Trophoblast cell (in vitro differentiated cells and primary cell): ENCODE measurements around the gene ARHGEF3.
A peak's percentile ranks its signal among the peaks of the same experiment; 100 is the strongest.

Source experiments
- DNase-seq, 2 donors: peaks; one replicate each; pipeline ENCODE4 v3.0.0-alpha.2; 2016
- H2AFZ ChIP-seq: 2 replicates; pipeline ENCODE4 v1.6.1; 2013; ENCODE audit warnings: low read length, moderate library complexity, mild to moderate bottlenecking; ENCODE audit not compliant: insufficient read depth, poor library complexity
- H2AK5ac ChIP-seq: 2 replicates; pipeline ENCODE4 v1.6.1; 2013; ENCODE audit warnings: mild to moderate bottlenecking, low read length
- H2BK120ac ChIP-seq: 2 replicates; pipeline ENCODE4 v1.6.1; 2013; ENCODE audit warnings: low read length, mild to moderate bottlenecking, moderate library complexity; ENCODE audit not compliant: insufficient read depth, poor library complexity
- H2BK12ac ChIP-seq: 2 replicates; pipeline ENCODE4 v1.6.1; 2013; ENCODE audit warnings: mild to moderate bottlenecking, low read length, moderate library complexity
- H2BK5ac ChIP-seq: 2 replicates; pipeline ENCODE4 v1.6.1; 2013; ENCODE audit warnings: low read length, low read depth, moderate library complexity, mild to moderate bottlenecking; ENCODE audit not compliant: poor library complexity
- H3K14ac ChIP-seq: 2 replicates; pipeline ENCODE4 v1.6.1; 2013; ENCODE audit warnings: mild to moderate bottlenecking, low read length
- H3K18ac ChIP-seq: 2 replicates; pipeline ENCODE4 v1.6.1; 2013; ENCODE audit warnings: mild to moderate bottlenecking, low read length
- H3K23ac ChIP-seq: 2 replicates; pipeline ENCODE4 v1.6.1; 2013; ENCODE audit warnings: low read length
- H3K27ac ChIP-seq: 2 replicates; pipeline ENCODE4 v1.5.1; 2013; ENCODE audit warnings: low read depth, mild to moderate bottlenecking, inconsistent platforms, low read length, moderate library complexity
- H3K27me3 ChIP-seq: 2 replicates; pipeline ENCODE4 v1.6.1; 2013; ENCODE audit warnings: inconsistent platforms, mild to moderate bottlenecking, low read length, moderate library complexity; ENCODE audit not compliant: insufficient read depth
- H3K36me3 ChIP-seq, 2 experiments: 1 replicate in 1 of 2; 2 replicates in 1 of 2; pipeline ENCODE4 v1.6.1; 2013; ENCODE audit warnings: low read length in 2 of 2, mild to moderate bottlenecking in 2 of 2, moderate library complexity in 1 of 2; ENCODE audit not compliant: insufficient read depth in 2 of 2, control insufficient read depth in 1 of 2
- H3K4ac ChIP-seq: 2 replicates; pipeline ENCODE4 v1.6.1; 2013; ENCODE audit warnings: low read depth, mild to moderate bottlenecking, low read length, moderate library complexity
- H3K4me1 ChIP-seq, 2 experiments: 1 replicate in 1 of 2; 2 replicates in 1 of 2; pipeline ENCODE4 v1.6.1; 2013; ENCODE audit warnings: low read length in 2 of 2, mild to moderate bottlenecking in 2 of 2, moderate library complexity in 1 of 2; ENCODE audit not compliant: insufficient read depth in 2 of 2, control insufficient read depth in 1 of 2
- H3K4me2 ChIP-seq: 2 replicates; pipeline ENCODE4 v1.6.1; 2013; ENCODE audit warnings: inconsistent platforms, mild to moderate bottlenecking, low read length, moderate library complexity
- H3K4me3 ChIP-seq: 2 replicates; pipeline ENCODE4 v1.5.1; 2013; ENCODE audit warnings: mild to moderate bottlenecking, low read depth, low read length, inconsistent platforms
- H3K79me1 ChIP-seq: one replicate; pipeline ENCODE4 v1.6.1; 2013; ENCODE audit warnings: low read length
- H3K79me2 ChIP-seq: 2 replicates; pipeline ENCODE4 v1.6.1; 2013; ENCODE audit warnings: low read length, mild to moderate bottlenecking; ENCODE audit not compliant: control insufficient read depth, insufficient read depth, poor library complexity
- H3K9ac ChIP-seq: 2 replicates; pipeline ENCODE4 v1.6.1; 2013; ENCODE audit warnings: mild to moderate bottlenecking, low read length
- H3K9me3 ChIP-seq: 2 replicates; pipeline ENCODE4 v1.6.1; 2013; ENCODE audit warnings: low read depth, mild to moderate bottlenecking, control low read depth, inconsistent platforms, low read length; ENCODE audit not compliant: insufficient read depth
- H4K12ac ChIP-seq: 2 replicates; pipeline ENCODE4 v1.6.1; 2013; ENCODE audit warnings: low read depth, mild to moderate bottlenecking, low read length, moderate library complexity
- H4K8ac ChIP-seq: 2 replicates; pipeline ENCODE4 v1.6.1; 2013; ENCODE audit warnings: low read depth, mild to moderate bottlenecking, low read length, moderate library complexity
- H4K91ac ChIP-seq: one replicate; pipeline ENCODE4 v1.6.1; 2013; ENCODE audit warnings: low read depth, mild to moderate bottlenecking, low read length, moderate library complexity
- WGBS: extraction: QIAGEN DNeasy Blood & Tissue Kit; methylation state at CpG from one replicate; pipeline ENCODE4 v1.1.7; 2013; ENCODE audit warnings: missing lambda C conversion rate; ENCODE audit not compliant: insufficient read length, insufficient coverage; ENCODE audit errors: extremely low coverage; 5-methylcytosine and 5-hydroxymethylcytosine counted together

ARHGEF3 gene

GRCh38 chr3:56806407-56806806 is 4.7 kb upstream of the ARHGEF3 start:
- no CpG with 5 or more reads among the region's 5 CpGs for whole genome bisulfite sequencing
- no peak for DNase-seq

GRCh38 chr3:56802790-56803189 is 1.0 kb upstream of the ARHGEF3 start:
- Histone ChIP-seq H3K9ac (no peak overlapping the region), H2BK120ac (no peak overlapping the region), H3K4me3 (no peak overlapping the region), H3K27me3 (no peaks in the 10 kb centered on the region), H3K79me2 (peaks cover 3% of the 10 kb centered on the region), H3K4me1 (peaks cover 4 to 6% of the 10 kb centered on the region in 2 experiments), H4K12ac (no peak overlapping the region), H3K14ac (no peak overlapping the region), H3K27ac (no peak overlapping the region), H2AK5ac (no peak overlapping the region), H3K18ac (no peak overlapping the region), H3K23ac (no peak overlapping the region), H3K79me1 (no peaks in the 10 kb centered on the region), H3K36me3 (no peaks in the 10 kb centered on the region), H4K8ac (no peak overlapping the region), H3K4ac (no peak overlapping the region), H3K4me2 (no peak overlapping the region), H2AFZ (no peak overlapping the region), H4K91ac (no peak overlapping the region), H2BK12ac (no peak overlapping the region), H3K9me3 (no peaks in the 10 kb centered on the region), H2BK5ac (no peak overlapping the region)
- WGBS: no CpG with 5 or more reads among the region's 1 CpG
- DNase-seq: no peak

More at GRCh38 chr3:56806407-56806806, 4.7 kb upstream of the ARHGEF3 start:
- H3K4ac ChIP-seq: no peak overlapping the region
- H2BK120ac ChIP-seq: no peak overlapping the region
- H3K23ac ChIP-seq: no peak overlapping the region
- no peak overlapping the region for H4K8ac ChIP-seq
- H3K4me3 ChIP-seq: no peak overlapping the region
- no peak overlapping the region for H3K14ac ChIP-seq
- H3K79me2 ChIP-seq: peaks cover 3% of the 10 kb centered on the region
- peaks cover 0 to 1% of the 10 kb centered on the region in 2 experiments for H3K36me3 ChIP-seq
- no peaks in the 10 kb centered on the region for H3K27me3 ChIP-seq
- H2AFZ ChIP-seq: no peak overlapping the region
- no peak overlapping the region for H4K12ac ChIP-seq
- peaks cover 2% of the 10 kb centered on the region for H3K79me1 ChIP-seq
- H3K9ac ChIP-seq: no peak overlapping the region
- no peaks in the 10 kb centered on the region for H3K9me3 ChIP-seq
- no peak overlapping the region for H2BK5ac ChIP-seq
- no peak overlapping the region for H3K18ac ChIP-seq
- no peak overlapping the region for H4K91ac ChIP-seq
- peaks cover 5 to 7% of the 10 kb centered on the region in 2 experiments for H3K4me1 ChIP-seq
- H2BK12ac ChIP-seq: no peak overlapping the region
- no peak overlapping the region for H2AK5ac ChIP-seq
- H3K4me2 ChIP-seq: no peak overlapping the region
- no peak overlapping the region for H3K27ac ChIP-seq

GRCh38 chr3:56802378-56802745 is 613 bp upstream of the ARHGEF3 start:
- Histone ChIP-seq H2AFZ (peak overlapping the region; percentile 60), H3K9ac (no peak overlapping the region), H2BK120ac (no peak overlapping the region), H2BK5ac (no peak overlapping the region), H3K79me1 (no peaks in the 10 kb centered on the region), H3K27me3 (no peaks in the 10 kb centered on the region), H4K12ac (no peak overlapping the region), H4K91ac (no peak overlapping the region), H3K18ac (no peak overlapping the region), H3K27ac (no peak overlapping the region), H4K8ac (no peak overlapping the region), H2BK12ac (no peak overlapping the region), H2AK5ac (no peak overlapping the region), H3K36me3 (no peaks in the 10 kb centered on the region), H3K23ac (no peak overlapping the region), H3K14ac (no peak overlapping the region), H3K4ac (no peak overlapping the region), H3K4me2 (peak overlapping the region; percentile 73), H3K4me3 (no peak overlapping the region), H3K4me1 (peaks cover 4 to 6% of the 10 kb centered on the region in 2 experiments), H3K79me2 (peaks cover 3% of the 10 kb centered on the region), H3K9me3 (no peaks in the 10 kb centered on the region)
- no peak for DNase-seq
- WGBS: no CpG with 5 or more reads among the region's 8 CpGs

GRCh38 chr3:56800832-56801661 is 702 bp downstream of the ARHGEF3 start:
- Histone ChIP-seq H4K91ac (no peak overlapping the region), H2BK12ac (no peak overlapping the region), H3K4ac (no peak overlapping the region), H3K18ac (peak overlapping the region; percentile 34), H2BK5ac (no peak overlapping the region), H3K4me3 (peak overlapping the region; percentile 82), H3K27me3 (no peaks in the 10 kb centered on the region), H3K27ac (no peak overlapping the region), H3K4me1 (peaks cover 0 to 6% of the 10 kb centered on the region in 2 experiments), H3K4me2 (peak overlapping the region; percentile 73), H3K79me2 (peaks cover 3% of the 10 kb centered on the region), H2BK120ac (peak overlapping the region; percentile 26), H3K23ac (no peak overlapping the region), H3K36me3 (no peaks in the 10 kb centered on the region), H2AK5ac (no peak overlapping the region), H2AFZ (peak overlapping the region; percentile 8), H3K14ac (peak overlapping the region; percentile 24), H4K8ac (no peak overlapping the region), H3K9me3 (no peaks in the 10 kb centered on the region), H3K79me1 (no peaks in the 10 kb centered on the region), H3K9ac (peak overlapping the region; percentile 46), H4K12ac (peak overlapping the region; percentile 14)
- no peak for DNase-seq
- WGBS: no CpG with 5 or more reads among the region's 19 CpGs
